HG02943 (cell line): ENCODE results near the gene PASK.

Experiments
- ATAC-seq: cut with Tn5 transposase; IDR thresholded peaks from one replicate; pipeline ENCODE4 v1.9.1; 2021; ENCODE audit warnings: mild to moderate bottlenecking, low read depth, moderate library complexity; ENCODE audit not compliant: unreplicated experiment

Gene PASK

GRCh38 chr2:241068942-241069810, 80.1 kb downstream of the PASK start:
- ATAC-seq = no peak

- ATAC-seq = no peak
These were observed 80.9 kb downstream of the PASK start for GRCh38 chr2:241068136-241068941.

- no peak for ATAC-seq
These were observed 81.7 kb downstream of the PASK start for GRCh38 chr2:241067501-241068135.

- ATAC-seq = no peak
These were observed 82.4 kb downstream of the PASK start for GRCh38 chr2:241066893-241067341.

- no peak for ATAC-seq
These were observed 82.9 kb downstream of the PASK start for GRCh38 chr2:241066171-241066892.

GRCh38 chr2:241065355-241065803, 83.9 kb downstream of the PASK start:
- ATAC-seq = no peak

- ATAC-seq = no peak
These were observed 84.4 kb downstream of the PASK start for GRCh38 chr2:241064802-241065354.

- no peak for ATAC-seq
These were observed 85.1 kb downstream of the PASK start for GRCh38 chr2:241064008-241064801.

GRCh38 chr2:241063587-241063986, 85.7 kb downstream of the PASK start:
- no peak for ATAC-seq

- ATAC-seq = no peak
These were observed 86.2 kb downstream of the PASK start for GRCh38 chr2:241063093-241063551.

GRCh38 chr2:241062389-241063092, 86.7 kb downstream of the PASK start:
- ATAC-seq = no peak

GRCh38 chr2:241061275-241061674, 88.0 kb downstream of the PASK start:
- ATAC-seq = no peak
